ENCODE results near the gene MYL4.
"Not testable (repeated sequence)": the region's sequence is repeated elsewhere in the genome, so short reads cannot be mapped to it uniquely, and the experiment has no call there.

MYL4 gene

GRCh38 chr17:47208744-47209488 lies at the start of gene MYL4:
TSS of gene MYL4 (plus strand) at chr17:47209348. CDS start at chr17:47209423, 75 bp downstream.
- no peak for DNase-seq

DNA sequence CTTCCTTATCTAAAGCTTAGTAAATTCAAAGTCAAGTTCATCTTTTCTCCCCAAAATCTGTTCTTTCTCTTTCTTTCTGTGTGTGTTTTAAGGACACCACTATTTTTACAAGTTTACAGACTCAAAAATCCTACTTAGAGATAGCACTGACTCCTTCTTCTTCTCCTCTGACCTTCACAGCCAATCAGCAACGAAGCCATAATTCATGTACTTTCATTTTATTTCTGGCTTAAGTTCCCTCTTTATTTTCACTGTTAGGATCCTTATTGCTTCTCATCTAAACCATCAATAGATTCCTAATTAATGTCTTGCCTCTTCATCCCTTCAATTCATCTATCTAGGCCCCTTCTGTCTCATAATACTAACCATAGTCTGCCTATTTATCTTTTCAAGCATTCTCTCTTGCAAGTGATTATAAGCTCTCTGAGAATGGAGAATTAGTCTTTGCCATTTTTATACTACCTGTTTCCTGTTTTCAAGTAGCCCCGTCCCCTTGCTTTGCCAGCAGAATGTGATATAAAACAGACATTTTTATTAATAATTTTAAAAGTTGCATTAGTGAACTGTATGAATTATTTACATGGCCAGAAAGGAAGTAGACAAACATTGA lies 47.0 kb upstream of the MYL4 start:
- no peak for DNase-seq

GRCh38 chr17:47164263-47164662 lies 44.9 kb upstream of the MYL4 start:
- DNase-seq: no peak

GRCh38 chr17:47165137-47165536 lies 44.0 kb upstream of the MYL4 start:
- no peak for DNase-seq

DNA sequence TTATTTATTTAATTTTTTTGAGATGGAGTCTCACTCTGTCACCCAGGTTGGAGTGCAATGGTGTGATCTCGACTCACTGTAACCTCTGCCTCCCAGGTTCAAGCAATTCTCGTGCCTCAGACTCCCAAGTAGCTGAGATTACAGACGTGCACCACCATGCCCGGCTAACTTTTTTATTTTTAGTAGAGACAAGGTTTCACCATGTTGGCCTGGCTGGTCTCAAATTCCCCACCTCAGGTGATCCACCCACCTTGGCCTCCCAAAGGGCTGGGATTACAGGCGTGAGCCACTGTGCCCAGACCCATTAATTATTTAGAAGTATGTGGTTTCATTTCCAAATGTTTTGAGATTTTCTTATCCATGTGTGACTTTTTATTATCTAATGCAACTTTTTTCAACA lies 42.3 kb upstream of the MYL4 start:
- not testable (repeated sequence) for DNase-seq

- DNase-seq: not testable (repeated sequence)
Measured at GRCh38 chr17:47168896-47169295, 40.3 kb upstream of the MYL4 start.

- DNase-seq: no peak
Measured at GRCh38 chr17:47170710-47171109, 38.4 kb upstream of the MYL4 start.

- no peak for DNase-seq
Measured at GRCh38 chr17:47172696-47173565, 36.2 kb upstream of the MYL4 start.

DNA sequence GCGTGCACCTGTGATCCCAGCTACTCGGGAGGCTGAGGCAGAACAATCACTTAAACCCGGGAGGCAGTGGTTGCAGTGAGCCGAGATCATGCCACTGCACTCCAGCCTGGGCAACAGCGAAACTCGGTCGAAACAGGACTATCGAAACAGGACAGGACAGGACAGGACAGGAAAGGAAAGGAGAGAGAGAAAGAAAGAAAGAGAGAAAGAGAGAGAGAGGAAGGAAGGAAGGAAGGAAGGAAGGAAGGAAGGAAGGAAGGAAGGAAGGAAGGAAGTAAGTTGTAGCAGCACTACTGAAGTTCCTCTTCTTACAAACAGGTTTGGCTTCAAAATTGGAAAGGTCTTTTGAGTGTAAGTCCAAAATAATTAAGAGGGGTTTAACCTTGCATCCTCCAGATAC lies 34.3 kb upstream of the MYL4 start:
- not testable (repeated sequence) for DNase-seq

DNA sequence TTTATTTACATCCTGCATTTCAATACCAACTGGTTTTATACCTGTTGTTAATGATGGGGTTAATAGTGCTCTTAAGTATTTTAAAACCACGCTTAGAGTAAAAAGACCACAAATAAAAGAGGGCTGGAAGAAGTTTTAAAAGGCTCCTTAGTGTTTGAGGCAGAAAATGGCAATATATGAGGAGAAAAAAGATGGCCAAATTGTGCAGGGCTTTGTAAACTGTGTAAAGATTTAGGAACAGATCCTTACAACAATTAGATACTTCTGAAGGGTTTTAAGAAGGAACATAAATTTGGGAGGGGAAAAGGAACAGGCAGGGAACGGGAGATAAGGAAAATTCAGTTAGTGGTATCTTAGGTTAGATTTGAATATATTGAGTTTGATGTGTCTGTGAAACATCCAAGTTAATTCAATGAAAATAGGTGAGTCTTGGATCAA lies 32.7 kb upstream of the MYL4 start:
- no peak for DNase-seq

GRCh38 chr17:47177261-47177660 lies 31.9 kb upstream of the MYL4 start:
- DNase-seq: no peak

DNA sequence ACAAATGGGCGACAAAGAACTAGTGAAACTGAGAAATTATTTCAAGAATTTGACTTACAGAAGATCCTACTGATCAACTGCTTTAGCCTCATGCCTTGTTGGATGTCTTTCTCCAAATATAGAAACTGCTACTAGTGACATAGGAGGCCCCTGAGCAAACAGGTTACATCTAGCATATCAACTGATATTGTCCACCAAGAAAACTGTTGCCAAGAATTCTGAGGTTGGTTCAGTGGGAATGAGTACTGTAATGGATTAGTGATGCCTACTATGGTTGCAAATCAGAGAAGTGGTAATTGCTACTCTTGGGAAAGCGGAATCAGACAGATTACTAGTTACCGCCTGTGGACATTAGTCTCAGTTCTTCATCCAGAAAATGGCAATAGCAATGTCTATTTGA lies 30.0 kb upstream of the MYL4 start:
- DNase-seq: no peak

- no peak for DNase-seq
Measured at GRCh38 chr17:47180337-47180736, 28.8 kb upstream of the MYL4 start.

DNA sequence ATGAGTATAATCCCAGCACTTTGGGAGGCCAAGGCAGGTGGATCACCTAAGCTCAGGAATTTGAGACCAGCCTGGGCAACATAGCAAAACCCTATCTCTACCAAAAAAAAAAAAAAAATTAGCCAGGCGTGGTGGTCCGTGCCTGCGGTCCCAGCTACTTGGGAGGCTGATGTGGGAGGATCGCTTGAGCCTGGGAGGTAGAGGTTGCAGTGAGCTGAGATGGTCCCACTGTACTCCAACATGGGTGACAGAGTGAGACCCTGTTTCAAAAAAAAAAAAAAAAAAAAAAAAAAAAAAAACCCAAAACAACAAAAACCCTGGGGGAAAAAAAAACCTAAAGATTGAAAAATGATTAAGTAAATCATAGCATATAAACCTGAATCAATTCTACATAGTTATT lies 28.2 kb upstream of the MYL4 start:
- not testable (repeated sequence) for DNase-seq

DNA sequence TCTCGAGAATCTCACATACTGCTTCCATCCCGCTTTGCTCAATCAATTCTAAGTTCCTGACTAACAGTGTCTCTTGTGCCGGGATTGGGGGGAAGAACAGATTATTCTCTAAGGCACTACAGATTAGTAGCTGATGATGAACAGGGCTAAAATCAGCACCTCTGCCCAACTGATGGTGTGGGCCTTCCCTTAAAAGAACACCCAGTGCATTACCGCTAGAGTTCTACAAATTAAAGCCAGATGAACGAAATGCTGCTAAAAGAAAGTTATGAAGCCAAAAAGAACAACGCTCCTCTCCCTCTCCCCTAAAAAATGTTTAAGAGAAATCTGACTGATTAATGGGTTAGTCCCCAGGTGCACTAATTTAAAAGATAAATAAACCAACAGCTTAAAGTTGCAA lies 24.5 kb upstream of the MYL4 start:
- no peak for DNase-seq

DNA sequence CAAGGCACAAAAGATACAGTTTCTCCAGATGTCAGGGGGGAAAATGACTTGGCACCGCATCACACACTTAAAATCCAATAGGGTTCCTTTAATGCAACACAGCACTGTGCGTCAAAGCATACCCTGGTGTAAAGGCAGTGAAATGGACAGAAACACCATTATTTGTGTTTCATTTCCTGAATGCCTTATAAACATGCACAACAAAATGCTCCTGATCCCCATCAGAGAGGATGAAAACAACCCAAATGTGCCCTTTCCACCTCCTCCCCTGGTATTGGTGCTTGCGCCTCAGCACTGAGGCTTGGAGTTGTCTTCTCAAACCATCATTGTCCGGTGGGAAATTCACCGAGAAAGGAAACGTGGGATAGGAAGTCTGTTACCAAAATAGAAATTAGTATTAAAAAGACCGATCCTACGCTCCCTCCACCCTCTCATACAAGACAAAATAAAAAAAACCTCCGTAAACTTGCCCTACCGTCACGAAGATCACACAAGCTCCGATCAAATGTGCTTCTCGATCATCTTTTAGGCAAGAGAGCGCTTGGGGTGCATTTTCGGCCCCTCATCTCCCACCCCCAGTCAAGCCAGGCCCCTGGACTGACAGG lies 20.8 kb upstream of the MYL4 start:
- DNase-seq: peak; percentile 4

- DNase-seq: peak; percentile 99
Measured at GRCh38 chr17:47188876-47189731, 20.0 kb upstream of the MYL4 start, which contains the start of gene CDC27. TSS of gene CDC27 (minus strand) at chr17:47189295. CDS start at chr17:47189172, 123 bp downstream.

- no peak for DNase-seq
Measured at GRCh38 chr17:47189732-47190237, 19.4 kb upstream of the MYL4 start.

DNA sequence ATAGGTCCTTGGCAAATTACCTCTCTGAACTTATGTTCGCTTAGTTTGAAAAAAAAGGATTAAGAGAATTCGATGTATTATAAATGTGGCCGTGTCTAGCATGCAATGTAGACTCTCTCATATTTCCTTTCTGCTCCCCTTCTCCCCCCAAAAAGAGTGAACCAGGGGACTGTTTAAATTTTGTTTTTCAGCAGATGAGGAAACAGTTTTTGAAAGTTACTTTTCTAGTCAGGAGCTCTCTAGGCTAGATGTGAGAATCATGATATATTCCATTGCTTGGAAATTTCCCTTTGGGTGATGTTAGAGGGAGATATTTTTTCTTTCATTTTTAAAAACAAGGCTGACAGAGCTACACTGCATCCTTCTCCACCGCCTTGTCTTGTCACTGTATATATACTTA lies 18.9 kb upstream of the MYL4 start:
- no peak for DNase-seq

DNA sequence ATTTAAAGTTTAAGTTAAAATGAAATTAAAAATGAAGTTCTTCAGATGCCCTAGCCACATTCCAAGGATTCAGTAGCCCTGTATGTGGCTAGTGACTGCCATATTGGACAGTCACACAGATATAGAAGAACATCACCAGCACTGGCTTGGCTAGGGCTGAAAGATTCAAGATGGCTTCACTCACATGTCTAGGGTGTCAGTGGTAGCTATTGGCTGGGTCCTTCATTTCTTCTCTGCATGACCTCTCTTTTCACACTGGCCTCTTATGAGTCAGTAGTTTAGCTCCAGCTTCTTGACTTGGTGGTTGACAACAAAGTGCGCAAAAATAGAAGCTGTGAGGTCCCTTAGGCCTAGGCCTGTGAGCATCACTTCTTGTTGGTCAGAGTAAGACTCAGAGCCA lies 18.4 kb upstream of the MYL4 start:
- DNase-seq: no peak

DNA sequence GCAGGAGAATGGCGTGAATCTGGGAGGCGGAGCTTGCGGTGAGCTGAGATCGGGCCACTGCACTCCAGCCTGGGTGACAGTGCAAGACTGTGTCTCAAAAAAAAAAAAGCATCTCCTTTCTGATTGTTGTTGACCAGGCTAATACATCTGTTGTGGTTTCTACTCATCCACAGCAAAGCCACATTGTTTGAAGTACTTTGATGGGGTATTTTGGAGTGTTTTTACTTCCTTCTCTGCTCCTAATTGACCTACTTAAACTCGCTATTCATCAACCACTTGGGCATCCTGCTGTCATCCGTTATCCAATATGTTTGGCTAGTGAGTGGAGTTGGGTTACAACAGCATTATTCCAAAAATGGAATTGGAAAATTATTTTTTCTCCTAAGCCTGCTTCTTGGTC lies 16.6 kb upstream of the MYL4 start:
- no peak for DNase-seq

- no peak for DNase-seq
Measured at GRCh38 chr17:47193931-47194511, 15.1 kb upstream of the MYL4 start.

All from NCI-H1694 treated with DMSO at 0.1 percent for 48 hours (cell line).